T follicular helper cell (primary cell): ENCODE measurements around the gene TBC1D9B.
"Not testable (repeated sequence)": the region's sequence is repeated elsewhere in the genome, so short reads cannot be mapped to it uniquely, and the experiment has no call there.

Source experiments
- DNase-seq: peaks from one replicate; pipeline ENCODE4 v3.0.0-alpha.2; 2020; ENCODE audit warnings: low read depth

The TBC1D9B gene

DNA sequence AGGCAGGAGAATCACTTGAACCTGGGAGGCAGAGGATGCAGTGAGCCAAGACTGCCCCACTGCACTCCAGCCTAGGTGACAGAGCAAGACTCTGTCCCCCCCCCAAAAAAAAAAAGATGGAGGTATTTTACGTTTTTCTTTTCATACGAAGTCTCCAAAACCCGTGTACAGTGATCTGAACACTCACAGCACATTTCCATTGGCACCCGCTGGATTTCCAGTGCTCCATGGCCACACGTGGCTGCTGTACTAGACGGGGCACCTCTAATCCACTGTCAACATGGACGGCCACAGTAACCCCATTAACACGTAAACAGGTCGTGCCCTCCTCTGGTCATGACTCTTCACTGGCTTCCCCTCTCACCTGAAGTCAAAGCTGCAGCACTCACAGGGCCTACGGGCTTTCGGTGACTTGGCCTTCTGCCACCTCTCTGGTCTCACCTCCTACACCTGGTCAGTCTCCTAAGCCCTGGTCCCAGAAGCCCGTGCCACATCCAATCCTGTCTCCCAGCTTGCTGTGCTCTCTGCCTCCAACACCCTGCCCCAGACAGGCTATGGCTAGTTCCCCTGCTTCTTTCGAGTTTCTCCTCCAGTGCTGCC, 22.1 kb downstream of the TBC1D9B start:
- no peak for DNase-seq

- no peak for DNase-seq
Measured at GRCh38 chr5:179883163-179883562, 24.5 kb downstream of the TBC1D9B start.

GRCh38 chr5:179882338-179882737, 25.4 kb downstream of the TBC1D9B start:
- no peak for DNase-seq

DNA sequence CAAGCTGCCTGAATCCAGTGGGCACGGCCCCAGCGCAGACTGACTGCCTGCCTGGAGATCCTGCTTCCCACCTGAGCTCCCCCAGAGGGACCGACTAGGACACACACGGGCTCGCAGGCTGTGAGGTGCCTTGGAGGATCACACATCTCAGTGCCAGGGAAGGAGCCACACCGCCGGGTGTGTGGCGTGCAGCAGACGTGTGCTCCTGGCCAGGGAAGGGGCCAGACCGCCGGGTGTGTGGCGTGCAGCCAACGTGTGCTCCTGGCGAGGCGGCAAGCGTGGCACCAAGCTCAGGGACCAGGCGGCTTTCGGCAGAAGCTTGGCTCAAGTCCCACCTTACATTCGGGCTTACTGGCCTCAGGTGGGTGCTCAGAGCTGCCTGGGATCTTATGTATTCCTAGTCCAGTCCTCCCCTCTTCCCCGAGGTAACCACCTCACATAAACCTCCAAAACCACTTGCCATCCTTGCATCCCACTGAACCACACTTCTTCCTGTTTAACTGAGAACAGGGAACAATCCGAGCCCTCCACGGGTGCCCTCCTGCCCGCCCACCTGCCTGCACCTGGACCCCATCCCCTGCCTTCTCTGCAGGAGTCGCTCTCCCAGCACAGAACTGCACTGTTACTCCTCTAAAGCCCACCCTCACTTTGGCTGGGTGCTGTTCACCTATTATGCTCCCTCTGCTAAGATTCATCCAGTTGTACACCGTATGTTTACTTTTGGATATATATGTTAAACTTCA, 26.7 kb downstream of the TBC1D9B start:
- no peak for DNase-seq

- no peak for DNase-seq
Measured at GRCh38 chr5:179880066-179880650, 27.5 kb downstream of the TBC1D9B start.

DNA sequence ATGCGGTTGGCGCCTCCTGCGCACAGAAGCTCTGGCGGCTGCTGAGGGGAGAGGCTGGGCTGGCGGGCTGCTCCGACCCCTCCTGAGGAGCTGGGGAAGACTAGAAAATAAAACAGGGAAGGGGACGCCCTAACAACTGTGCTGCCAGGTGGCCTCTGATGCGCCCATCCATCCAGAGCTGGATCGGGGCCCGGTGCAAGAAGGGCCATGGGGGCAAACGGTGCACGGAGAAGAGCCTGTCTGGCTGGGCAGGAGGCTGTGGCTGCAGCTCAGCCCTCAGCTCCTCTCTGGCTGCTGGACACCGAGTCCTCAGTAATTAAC, 28.0 kb downstream of the TBC1D9B start:
- no peak for DNase-seq

GRCh38 chr5:179879003-179879689, 28.6 kb downstream of the TBC1D9B start:
- no peak for DNase-seq

- no peak for DNase-seq
Measured at GRCh38 chr5:179878222-179879002, 29.3 kb downstream of the TBC1D9B start.

DNA sequence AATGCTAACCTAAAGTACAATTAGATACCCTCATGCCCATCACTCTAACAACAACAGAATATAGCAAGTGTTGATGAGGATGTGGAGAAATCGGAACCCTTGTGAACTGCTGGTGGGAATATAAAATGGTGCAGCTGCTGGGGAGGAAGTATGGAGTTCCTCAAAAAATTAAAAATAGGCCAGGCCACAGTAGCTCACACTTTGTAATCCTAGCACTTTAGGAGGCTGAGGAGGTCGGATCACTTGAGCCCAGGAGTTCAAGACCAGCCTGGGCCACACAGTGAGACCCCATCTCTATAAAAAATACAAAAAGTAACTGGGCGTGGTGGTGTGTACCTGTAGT, 31.1 kb downstream of the TBC1D9B start:
- DNase-seq, result no peak

GRCh38 chr5:179875741-179876609, 31.7 kb downstream of the TBC1D9B start:
- DNase-seq, result no peak

- no peak for DNase-seq
Measured at GRCh38 chr5:179874536-179875292, 33.0 kb downstream of the TBC1D9B start.

DNA sequence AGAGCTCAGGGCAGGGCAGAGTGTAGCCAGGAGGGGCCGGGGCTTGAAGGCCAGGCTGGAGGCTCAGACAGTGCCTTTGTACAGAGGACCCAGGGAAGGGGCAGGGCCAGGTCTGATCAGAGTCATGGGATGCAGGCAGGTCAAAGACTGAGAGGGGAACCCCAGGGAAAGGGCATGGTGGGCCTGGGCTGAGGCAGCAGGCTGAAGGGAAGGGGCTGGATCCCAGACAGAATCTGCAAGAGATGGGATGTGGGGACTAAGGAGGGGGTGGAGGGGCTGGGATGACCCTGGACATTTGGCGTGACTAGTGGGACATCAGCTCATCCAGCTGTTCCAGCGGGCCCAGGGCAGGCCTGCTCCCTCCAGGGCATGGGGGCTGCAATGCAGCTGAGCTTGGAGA, 33.6 kb downstream of the TBC1D9B start:
- DNase-seq, result no peak

GRCh38 chr5:179873588-179874110, 34.0 kb downstream of the TBC1D9B start:
- no peak for DNase-seq

GRCh38 chr5:179872828-179873575, 34.7 kb downstream of the TBC1D9B start:
- DNase-seq, result no peak

- DNase-seq, result no peak
Measured at GRCh38 chr5:179872055-179872827, 35.5 kb downstream of the TBC1D9B start.

DNA sequence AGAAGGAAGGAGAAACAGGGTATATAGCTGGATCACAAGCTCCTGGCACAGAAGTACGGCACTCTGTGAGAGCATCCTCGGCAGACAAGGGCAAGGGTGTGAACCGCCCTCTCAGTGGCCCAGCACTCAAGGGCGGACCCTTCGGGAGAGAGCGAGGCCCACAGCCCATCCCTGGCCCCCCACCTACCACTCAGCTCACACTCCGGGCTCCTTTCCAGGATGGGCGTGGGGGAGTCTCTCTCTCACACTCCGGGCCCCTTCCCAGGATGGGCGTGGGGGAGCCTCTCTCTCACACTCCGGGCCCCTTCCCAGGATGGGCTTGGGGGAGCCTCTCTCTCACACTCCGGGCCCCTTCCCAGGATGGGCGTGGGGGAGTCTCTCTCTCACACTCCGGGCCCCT, 36.2 kb downstream of the TBC1D9B start:
- not testable (repeated sequence) for DNase-seq

GRCh38 chr5:179870952-179871351, 36.7 kb downstream of the TBC1D9B start:
- DNase-seq, result no peak

GRCh38 chr5:179870403-179870903, 37.2 kb downstream of the TBC1D9B start:
- DNase-seq, result no peak
